Naive thymus-derived CD4-positive, alpha-beta T cell (primary cell): ENCODE data around the gene EMC8. TPM values are rescaled to one million over a fixed set of nuclear protein-coding genes. Genes with fewer than 3 reads are reported as not detected.

ENCODE experiments used
- ATAC-seq: fragments of 150-1000 bp; cut with Tn5 transposase; 2 replicates; pipeline ENCODE4 v1.10.0; 2021; ENCODE audit warnings: mild to moderate bottlenecking, moderate library complexity
- CTCF ChIA-PET: fragments of 350-600 bp; sonication (Branson Sonifier 250); formaldehyde crosslinking; loops from one replicate; lab custom pipeline; 2021; ENCODE audit warnings: antibody characterized with exemption; lab: Charles Lee
- POLR2A ChIA-PET: fragments of 350-600 bp; sonication (Branson Sonifier 250); formaldehyde crosslinking; loops from one replicate; lab custom pipeline; 2021; ENCODE audit warnings: antibody characterized with exemption, inconsistent platforms; lab: Charles Lee
- DNase-seq, 9 donors: peaks; one replicate each; pipeline versions ENCODE4 v3.0.0 to v3.0.0-alpha.2; 2020 to 2022; ENCODE audit warnings: mixed read lengths in 1 of 9
- H3K27ac ChIP-seq: one replicate; pipeline ENCODE4 v1.7.0; 2013; ENCODE audit warnings: mild to moderate bottlenecking, low read depth, low read length, moderate library complexity
- H3K27me3 ChIP-seq, 2 donors: one replicate each; pipeline ENCODE4 v1.7.0; 2013; ENCODE audit warnings: low read length in 2 of 2, mild to moderate bottlenecking in 2 of 2, moderate library complexity in 2 of 2; ENCODE audit not compliant: control insufficient read depth in 2 of 2, insufficient read depth in 2 of 2
- H3K36me3 ChIP-seq, 3 experiments: 1 replicate in 2 of 3; 2 replicates in 1 of 3; pipeline ENCODE4 v1.7.0; 2013; ENCODE audit warnings: low read length in 3 of 3, mild to moderate bottlenecking in 3 of 3, moderate library complexity in 1 of 3; ENCODE audit not compliant: insufficient read depth in 3 of 3, control insufficient read depth in 2 of 3
- H3K4me1 ChIP-seq, 2 donors: one replicate each; pipeline ENCODE4 v1.7.0; 2013; ENCODE audit warnings: low read length in 2 of 2, mild to moderate bottlenecking in 2 of 2, moderate library complexity in 1 of 2; ENCODE audit not compliant: control insufficient read depth in 2 of 2, insufficient read depth in 2 of 2
- H3K4me3 ChIP-seq: 2 replicates; pipeline ENCODE4 v1.7.0; 2013; ENCODE audit warnings: mild to moderate bottlenecking, low read length
- H3K9me3 ChIP-seq, 3 experiments: 1 replicate in 2 of 3; 2 replicates in 1 of 3; pipeline ENCODE4 v1.7.0; 2013; ENCODE audit warnings: low read length in 3 of 3; ENCODE audit not compliant: control insufficient read depth in 2 of 3
- H3K27ac Mint-ChIP-seq, 9 donors: one replicate each; pipeline ENCODE4 v1.8.0; 2020 to 2022; ENCODE audit warnings: mixed read lengths in 9 of 9, mild to moderate bottlenecking in 8 of 9, moderate library complexity in 5 of 9, inconsistent platforms in 2 of 9
- H3K27me3 Mint-ChIP-seq, 5 donors: one replicate each; pipeline ENCODE4 v1.8.0; 2021 to 2022; ENCODE audit warnings: mixed read lengths in 5 of 5, mild to moderate bottlenecking in 1 of 5
- H3K36me3 Mint-ChIP-seq, 5 donors: one replicate each; pipeline ENCODE4 v1.8.0; 2020 to 2022; ENCODE audit warnings: mixed read lengths in 5 of 5, mild to moderate bottlenecking in 3 of 5, inconsistent platforms in 1 of 5
- H3K4me1 Mint-ChIP-seq, 7 donors: one replicate each; pipeline ENCODE4 v1.8.0; 2020 to 2022; ENCODE audit warnings: mixed read lengths in 7 of 7, mild to moderate bottlenecking in 3 of 7, inconsistent platforms in 1 of 7
- H3K4me3 Mint-ChIP-seq, 10 donors: one replicate each; pipeline ENCODE4 v1.8.0; 2020 to 2022; ENCODE audit warnings: mild to moderate bottlenecking in 10 of 10, mixed read lengths in 10 of 10, moderate library complexity in 6 of 10, inconsistent platforms in 2 of 10
- H3K9me3 Mint-ChIP-seq, 11 donors: one replicate each; pipeline ENCODE4 v1.8.0; 2020 to 2022; ENCODE audit warnings: mixed read lengths in 11 of 11, mild to moderate bottlenecking in 4 of 11, inconsistent platforms in 1 of 11, moderate library complexity in 1 of 11
- intact Hi-C, 2 donors: fragments of 100-400 bp; cut with micrococcal nuclease; formaldehyde crosslinking; loops; one replicate each; pipeline ENCODE4 v1.15.1; 2023
- polyA plus RNA-seq, 2 donors: library from polyadenylated mRNA; unstranded; fragments of 300-500 nt; fragmentation: Illumina TruSeq; gene quantifications; one replicate each; pipeline ENCODE4 v1.2.3, GENCODE V29; 2021
- total RNA-seq, 6 experiments: library from RNA in 5 of 6; stranded (reverse) in 5 of 6; gene quantifications; 1 replicate in 5 of 6; 2 replicates in 1 of 6; pipeline ENCODE4 v1.2.3 and lab custom pipeline; 2021 to 2026

EMC8 gene
- total and polyA plus RNA-seq, 7 experiments from 2014 or later = 22.4 to 31.8 (median 26.1) TPM

GRCh38 chr16:85733155-85733838 lies 66.0 kb downstream of the EMC8 start:
- intact Hi-C loops = no loop called here

GRCh38 chr16:85731179-85731578 lies 68.2 kb downstream of the EMC8 start:
- CTCF ChIA-PET = no interaction called here
- Histone ChIP-seq H3K4me1 (peaks cover 14 to 25% of the 10 kb centered on the region in 2 donors), H3K36me3 (no peaks in the 10 kb centered on the region), H3K27ac (no peak overlapping the region), H3K27me3 (no peaks in the 10 kb centered on the region), H3K9me3 (no peaks in the 10 kb centered on the region), H3K4me3 (no peak overlapping the region)
- ATAC-seq (no peak), DNase-seq (no peak)
- intact Hi-C loops = no loop called here
- Mint-ChIP-seq H3K36me3 (peaks cover 0 to 8% (median under 1%) of the 10 kb centered on the region in 5 donors), H3K4me1 (peaks cover 9 to 46% (median 35%) of the 10 kb centered on the region in 7 donors), H3K27me3 (no peaks in the 10 kb centered on the region), H3K27ac (peak overlapping the region in 5 of 9 donors; percentile 28 to 86 (median 36)), H3K9me3 (no peaks in the 10 kb centered on the region), H3K4me3 (peak overlapping the region in 1 of 10 donors; percentile 77)
- POLR2A ChIA-PET = no interaction called here

More at GRCh38 chr16:85733155-85733838, 66.0 kb downstream of the EMC8 start:
- H3K36me3 Mint-ChIP-seq = peaks cover 0 to 4% (median 0%) of the 10 kb centered on the region in 5 donors
- peaks cover 9 to 48% (median 37%) of the 10 kb centered on the region in 7 donors for H3K4me1 Mint-ChIP-seq
- POLR2A ChIA-PET = no interaction called here
- CTCF ChIA-PET = no interaction called here
- ATAC-seq (peak; percentile 28), DNase-seq (no peak)
- Histone ChIP-seq H3K4me3 (no peak overlapping the region), H3K9me3 (no peaks in the 10 kb centered on the region), H3K4me1 (peaks cover 15 to 27% of the 10 kb centered on the region in 2 donors), H3K36me3 (no peaks in the 10 kb centered on the region), H3K27ac (no peak overlapping the region), H3K27me3 (no peaks in the 10 kb centered on the region)
- H3K9me3 Mint-ChIP-seq = no peaks in the 10 kb centered on the region
- H3K27me3 Mint-ChIP-seq = no peaks in the 10 kb centered on the region
- H3K27ac Mint-ChIP-seq = peak overlapping the region in 8 of 9 donors; percentile 40 to 91 (median 82)
- H3K4me3 Mint-ChIP-seq = peak overlapping the region in 5 of 10 donors; percentile 12 to 86 (median 51)

- ATAC-seq (peak; percentile 71), DNase-seq (no peak)
- Histone ChIP-seq H3K4me3 (no peak overlapping the region), H3K27me3 (no peaks in the 10 kb centered on the region), H3K9me3 (no peaks in the 10 kb centered on the region), H3K4me1 (peaks cover 6 to 15% of the 10 kb centered on the region in 2 donors), H3K36me3 (no peaks in the 10 kb centered on the region), H3K27ac (no peak overlapping the region)
- peaks cover 0 to 15% (median 5%) of the 10 kb centered on the region in 5 donors for H3K36me3 Mint-ChIP-seq
- no peaks in the 10 kb centered on the region for H3K27me3 Mint-ChIP-seq
- intact Hi-C loops = no loop called here
- H3K9me3 Mint-ChIP-seq = no peaks in the 10 kb centered on the region
- H3K27ac Mint-ChIP-seq = peak overlapping the region in 1 of 9 donors; percentile 56
- H3K4me1 Mint-ChIP-seq = peaks cover under 1 to 36% (median 24%) of the 10 kb centered on the region in 7 donors
- H3K4me3 Mint-ChIP-seq = no peak overlapping the region
- ChIA-PET POLR2A (no interaction called here), CTCF (no interaction called here)
These were observed 69.2 kb downstream of the EMC8 start for GRCh38 chr16:85730186-85730465.

- peak; percentile 54 for ATAC-seq
- no peaks in the 10 kb centered on the region for H3K9me3 ChIP-seq
- H3K4me1 ChIP-seq = peaks cover under 1 to 10% of the 10 kb centered on the region in 2 donors
- CTCF ChIA-PET = interaction anchor here (0.7 kb wide), 1 partner anchor 13 kb away, joined by 4 read pairs; no protein-coding TSS in a partner anchor
- H3K36me3 ChIP-seq = no peaks in the 10 kb centered on the region
- intact Hi-C loops = no loop called here
- H3K27ac ChIP-seq = no peak overlapping the region
- no peak overlapping the region for H3K4me3 ChIP-seq
- H3K9me3 Mint-ChIP-seq = no peaks in the 10 kb centered on the region
- peak overlapping the region in 1 of 10 donors; percentile 20 for H3K4me3 Mint-ChIP-seq
- H3K4me1 Mint-ChIP-seq = peaks cover 0 to 31% (median 19%) of the 10 kb centered on the region in 7 donors
- peaks cover 0 to 15% (median 5%) of the 10 kb centered on the region in 5 donors for H3K36me3 Mint-ChIP-seq
- peak overlapping the region in 4 of 9 donors; percentile 15 to 88 (median 36) for H3K27ac Mint-ChIP-seq
- DNase-seq = no peak
- H3K27me3 ChIP-seq = no peaks in the 10 kb centered on the region
- POLR2A ChIA-PET = no interaction called here
- no peaks in the 10 kb centered on the region for H3K27me3 Mint-ChIP-seq
These were observed 69.7 kb downstream of the EMC8 start for GRCh38 chr16:85729452-85730185.

- no peaks in the 10 kb centered on the region for H3K9me3 Mint-ChIP-seq
- CTCF ChIA-PET = no interaction called here
- no peak for DNase-seq
These were observed 70.5 kb downstream of the EMC8 start for GRCh38 chr16:85728879-85729278.

More at GRCh38 chr16:85728879-85729278, 70.5 kb downstream of the EMC8 start:
- Histone ChIP-seq H3K4me1 (peaks cover 0 to 3% of the 10 kb centered on the region in 2 donors), H3K27me3 (no peaks in the 10 kb centered on the region), H3K9me3 (no peaks in the 10 kb centered on the region), H3K36me3 (no peaks in the 10 kb centered on the region), H3K27ac (no peak overlapping the region), H3K4me3 (no peak overlapping the region)
- no peaks in the 10 kb centered on the region for H3K27me3 Mint-ChIP-seq
- no peak for ATAC-seq
- H3K36me3 Mint-ChIP-seq = peaks cover 0 to 15% (median 5%) of the 10 kb centered on the region in 5 donors
- POLR2A ChIA-PET = no interaction called here
- no peak overlapping the region for H3K27ac Mint-ChIP-seq
- intact Hi-C loops = no loop called here
- no peak overlapping the region for H3K4me3 Mint-ChIP-seq
- peaks cover 0 to 25% (median 13%) of the 10 kb centered on the region in 7 donors for H3K4me1 Mint-ChIP-seq
